ENCODE results near the gene ASB4. TPM values are rescaled to one million over a fixed set of nuclear protein-coding genes. Genes with fewer than 3 reads are reported as not detected.

The ASB4 gene
- total RNA-seq, 1 donor from 2014 or later: 0.11 TPM

DNA sequence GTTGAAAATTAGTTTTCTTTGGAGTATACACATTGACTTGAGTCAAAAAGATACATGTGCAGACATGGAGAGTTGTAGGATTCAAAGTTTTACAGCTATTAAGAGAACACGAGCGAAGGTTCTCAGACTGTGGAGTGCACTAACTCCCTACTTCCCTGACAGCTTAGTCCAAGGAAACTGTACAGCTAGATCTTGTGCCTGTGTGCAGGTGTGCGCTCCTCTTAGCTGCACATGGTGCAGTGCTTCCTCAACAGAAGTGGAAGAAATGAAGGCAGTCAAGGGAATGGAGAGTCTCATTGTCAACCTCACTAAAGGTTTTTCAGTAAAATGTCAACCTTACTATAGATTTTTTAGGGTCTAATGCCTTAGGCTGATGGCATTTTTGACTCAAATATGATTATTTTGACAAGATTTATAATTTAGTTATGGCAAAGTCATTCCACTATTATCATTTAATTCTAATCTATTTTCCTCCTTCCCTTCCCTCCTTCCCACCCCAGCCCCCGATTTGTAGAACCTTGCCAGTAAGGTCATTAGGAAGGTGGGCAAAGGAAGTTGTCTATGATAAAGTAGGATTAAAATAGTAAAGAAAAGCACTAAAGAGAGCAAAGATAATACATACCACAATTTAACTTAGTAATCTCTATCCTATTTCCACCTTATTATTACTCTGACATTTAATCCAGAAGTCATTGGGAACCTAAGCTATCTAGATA lies 97.0 kb downstream of the ASB4 start:
- no peaks in the 10 kb centered on the region for H3K27me3 ChIP-seq
- no peak overlapping the region for H3K4me3 ChIP-seq
- DNase-seq (ENCODE audit: low spot score in 2 of 2): no peak
- intact Hi-C loops (cut with DNase I): no loop called here
- peaks cover 0 to 17% of the 10 kb centered on the region in 2 donors for H3K4me1 ChIP-seq
- TF ChIP-seq, protein P1, sequence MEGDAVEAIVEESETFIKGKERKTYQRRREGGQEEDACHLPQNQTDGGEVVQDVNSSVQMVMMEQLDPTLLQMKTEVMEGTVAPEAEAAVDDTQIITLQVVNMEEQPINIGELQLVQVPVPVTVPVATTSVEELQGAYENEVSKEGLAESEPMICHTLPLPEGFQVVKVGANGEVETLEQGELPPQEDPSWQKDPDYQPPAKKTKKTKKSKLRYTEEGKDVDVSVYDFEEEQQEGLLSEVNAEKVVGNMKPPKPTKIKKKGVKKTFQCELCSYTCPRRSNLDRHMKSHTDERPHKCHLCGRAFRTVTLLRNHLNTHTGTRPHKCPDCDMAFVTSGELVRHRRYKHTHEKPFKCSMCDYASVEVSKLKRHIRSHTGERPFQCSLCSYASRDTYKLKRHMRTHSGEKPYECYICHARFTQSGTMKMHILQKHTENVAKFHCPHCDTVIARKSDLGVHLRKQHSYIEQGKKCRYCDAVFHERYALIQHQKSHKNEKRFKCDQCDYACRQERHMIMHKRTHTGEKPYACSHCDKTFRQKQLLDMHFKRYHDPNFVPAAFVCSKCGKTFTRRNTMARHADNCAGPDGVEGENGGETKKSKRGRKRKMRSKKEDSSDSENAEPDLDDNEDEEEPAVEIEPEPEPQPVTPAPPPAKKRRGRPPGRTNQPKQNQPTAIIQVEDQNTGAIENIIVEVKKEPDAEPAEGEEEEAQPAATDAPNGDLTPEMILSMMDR (IDR thresholded peaks at IDR 0.05): no peak
- H3K36me3 ChIP-seq: peaks cover 33 to 44% of the 10 kb centered on the region in 2 donors
- H3K9me3 ChIP-seq: no peaks in the 10 kb centered on the region
- H3K27ac ChIP-seq: no peak overlapping the region

DNA sequence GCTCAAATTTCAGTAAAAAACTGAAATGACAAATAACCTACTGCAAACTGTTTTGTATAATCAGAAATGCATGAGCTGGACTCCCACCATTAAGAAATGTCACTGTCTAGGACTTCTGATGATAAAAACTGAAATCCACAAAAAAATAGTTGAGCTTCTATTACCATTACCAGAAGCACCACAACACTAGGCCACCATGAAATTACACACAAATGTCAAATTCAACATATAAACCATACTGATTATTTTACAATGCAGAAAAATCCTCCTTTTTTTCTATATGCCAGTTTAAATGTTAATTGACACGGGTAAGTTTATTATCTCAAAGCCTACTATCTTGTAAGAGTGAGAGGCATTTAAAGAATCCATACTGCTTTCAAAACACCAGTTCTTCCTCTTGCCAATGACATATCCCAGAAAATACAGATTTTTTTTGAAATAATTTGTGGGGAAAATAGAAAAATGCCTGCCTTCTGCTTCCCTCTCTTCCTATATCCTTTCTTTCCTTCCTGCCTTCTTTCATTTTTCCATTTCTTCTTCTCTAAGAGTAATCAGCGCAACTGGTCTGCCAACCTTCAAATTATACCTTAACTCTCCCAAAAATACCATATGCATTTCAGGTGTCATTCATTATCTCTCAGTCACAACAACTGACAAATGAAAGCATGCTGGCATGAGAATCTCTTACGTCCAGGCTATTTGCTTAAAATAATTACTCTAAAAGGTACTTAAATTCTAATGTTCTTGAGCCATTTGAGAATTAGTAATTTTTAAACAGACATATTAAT lies 98.3 kb downstream of the ASB4 start:
- Histone ChIP-seq H3K27ac (peak overlapping the region in 1 of 2 donors; percentile 5), H3K27me3 (no peaks in the 10 kb centered on the region), H3K4me3 (no peak overlapping the region), H3K9me3 (no peaks in the 10 kb centered on the region), H3K36me3 (peaks cover 44 to 57% of the 10 kb centered on the region in 2 donors), H3K4me1 (peaks cover 4 to 25% of the 10 kb centered on the region in 2 donors)
- intact Hi-C loops (cut with DNase I): no loop called here
- TF ChIP-seq, protein P1 (IDR thresholded peaks at IDR 0.05): no peak
- DNase-seq (ENCODE audit: low spot score in 2 of 2): no peak

DNA sequence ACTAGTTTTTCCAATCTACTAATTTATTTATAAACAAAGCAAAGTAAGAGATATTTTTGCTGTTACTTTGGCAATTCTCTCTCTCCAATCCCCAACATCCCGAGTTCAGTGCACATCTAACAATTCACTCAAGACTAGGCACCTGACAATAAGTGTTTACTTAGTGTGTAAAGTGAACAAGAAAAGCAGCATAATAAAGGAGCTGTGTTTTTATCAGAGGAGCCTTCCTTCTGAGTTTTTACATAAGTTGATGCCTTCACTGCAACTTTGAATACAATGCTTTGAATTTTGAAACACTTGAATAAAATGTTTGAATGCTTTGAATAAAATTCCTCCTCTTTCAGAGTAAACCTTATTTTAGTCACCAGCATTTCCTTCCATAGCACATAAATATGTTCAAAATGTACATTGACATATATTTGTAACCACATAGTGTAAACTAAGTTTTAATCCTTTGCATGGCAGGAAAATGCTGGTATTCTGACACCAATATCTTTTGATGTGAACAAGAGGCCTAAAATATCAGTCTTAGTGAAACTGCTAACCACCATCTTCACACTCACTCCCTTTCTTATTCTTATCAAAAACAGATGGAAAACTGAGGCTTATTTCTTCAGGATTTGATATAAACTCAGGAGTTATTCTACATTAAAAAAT lies 99.2 kb downstream of the ASB4 start:
- Histone ChIP-seq H3K27me3 (no peaks in the 10 kb centered on the region), H3K36me3 (peaks cover 48 to 66% of the 10 kb centered on the region in 2 donors), H3K27ac (no peak overlapping the region), H3K9me3 (no peaks in the 10 kb centered on the region), H3K4me1 (peaks cover 4 to 33% of the 10 kb centered on the region in 2 donors), H3K4me3 (no peak overlapping the region)
- intact Hi-C loops (cut with DNase I): no loop called here
- DNase-seq (ENCODE audit: low spot score in 2 of 2): no peak
- TF ChIP-seq, protein P1 (IDR thresholded peaks at IDR 0.05): no peak

DNA sequence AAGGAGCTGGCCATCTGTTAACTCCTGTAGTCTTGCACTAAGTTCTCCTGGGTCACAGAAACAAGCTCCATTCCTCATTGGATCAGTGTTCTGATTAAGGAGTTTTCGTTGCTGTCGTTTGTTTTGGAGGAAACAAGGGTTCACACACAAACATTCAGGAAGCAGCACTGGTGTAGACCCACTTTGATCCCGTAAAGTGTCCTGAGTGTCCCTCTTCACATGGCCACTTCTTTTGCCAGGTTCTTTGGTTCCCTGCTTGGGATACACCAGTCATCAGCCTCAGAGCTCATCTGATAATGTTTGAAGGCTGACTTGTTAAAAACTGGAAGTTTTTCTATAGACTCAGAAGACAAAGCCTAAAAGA lies 99.7 kb downstream of the ASB4 start:
- H3K4me1 ChIP-seq: peaks cover 4 to 35% of the 10 kb centered on the region in 2 donors
- H3K4me3 ChIP-seq: peak overlapping the region in 1 of 2 donors; percentile 0
- H3K27ac ChIP-seq: peak overlapping the region in 1 of 2 donors; percentile 3
- DNase-seq (ENCODE audit: low spot score in 2 of 2): no peak
- H3K27me3 ChIP-seq: no peaks in the 10 kb centered on the region
- no peaks in the 10 kb centered on the region for H3K9me3 ChIP-seq
- intact Hi-C loops (cut with DNase I): no loop called here
- TF ChIP-seq, protein P1 (IDR thresholded peaks at IDR 0.05): no peak
- peaks cover 48 to 70% of the 10 kb centered on the region in 2 donors for H3K36me3 ChIP-seq

DNA sequence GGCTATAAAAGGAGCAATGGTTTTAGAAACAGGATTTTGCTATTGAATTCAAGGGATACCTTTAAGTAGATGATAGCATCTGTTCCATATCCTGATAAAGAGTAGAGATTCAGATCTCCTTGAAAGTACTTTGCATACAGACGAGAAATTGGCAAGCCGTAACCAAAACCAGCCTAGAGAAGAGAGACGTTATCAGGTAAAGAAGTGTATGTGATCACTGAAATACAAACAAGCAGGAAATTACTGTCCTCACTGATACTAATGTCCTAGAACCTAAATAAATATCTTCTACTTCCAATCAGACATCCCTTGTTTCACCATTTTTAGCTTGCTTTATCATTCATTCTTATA lies 101.2 kb downstream of the ASB4 start:
- peaks cover 4 to 37% of the 10 kb centered on the region in 2 donors for H3K4me1 ChIP-seq

More for the DNA sequence above, 101.2 kb downstream of the ASB4 start:
- peak overlapping the region in 1 of 2 donors; percentile 13 for H3K4me3 ChIP-seq
- no peaks in the 10 kb centered on the region for H3K27me3 ChIP-seq
- intact Hi-C loops (cut with DNase I): no loop called here
- peak overlapping the region in 1 of 2 donors; percentile 50 for H3K27ac ChIP-seq
- H3K36me3 ChIP-seq: peaks cover 54 to 85% of the 10 kb centered on the region in 2 donors
- no peaks in the 10 kb centered on the region for H3K9me3 ChIP-seq
- TF ChIP-seq, protein P1 (IDR thresholded peaks at IDR 0.05): no peak
- DNase-seq (ENCODE audit: low spot score in 2 of 2): no peak

All from ascending aorta (tissue), 2 donors.